Right lobe of liver (tissue), 6 donors: ENCODE data around the gene OLIG2. TPM values are rescaled to one million over a fixed set of nuclear protein-coding genes. Genes with fewer than 3 reads are reported as not detected.

Experiments used
- ATAC-seq, 4 donors: fragments of 200-7000 bp; cut with Tn5 transposase; one replicate each; pipeline ENCODE4 v1.9.1; 2020; ENCODE audit warnings: mild to moderate bottlenecking in 4 of 4, moderate library complexity in 4 of 4
- DNase-seq, 3 donors: peaks; one replicate each; pipeline ENCODE4 v3.0.0-alpha.2; 2020
- H3K27ac ChIP-seq, 3 donors: fragments of 200-600 bp; one replicate each; pipeline ENCODE4 v1.8.0; 2022
- H3K27me3 ChIP-seq, 2 donors: fragments of 200-600 bp; one replicate each; pipeline ENCODE4 v1.8.0; 2022
- H3K36me3 ChIP-seq, 4 donors: fragments of 200-600 bp; sonication (generic) in 1 of 4; one replicate each; pipeline versions ENCODE4 v1.5.1 to v1.8.0; 2017 to 2022; ENCODE audit warnings: control low read depth in 1 of 4
- H3K4me1 ChIP-seq, 4 donors: fragments of 200-600 bp; sonication (generic) in 1 of 4; one replicate each; pipeline versions ENCODE4 v1.5.1 to v1.8.0; 2017 to 2022; ENCODE audit warnings: control low read depth in 1 of 4
- H3K4me3 ChIP-seq, 3 donors: fragments of 200-600 bp; one replicate each; pipeline ENCODE4 v1.8.0; 2022
- H3K9me3 ChIP-seq, 4 donors: fragments of 200-600 bp; sonication (generic) in 1 of 4; one replicate each; pipeline versions ENCODE4 v1.5.1 to v1.8.0; 2017 to 2022; ENCODE audit warnings: control low read depth in 1 of 4
- CTCF ChIP-seq, 4 donors: fragments of 200-600 bp in 3 of 4; fragments of 450-650 bp in 1 of 4; IDR thresholded peaks; one replicate each; pipeline versions ENCODE4 v1.5.1 to v1.8.0; 2016 to 2022; ENCODE audit warnings: antibody characterized with exemption in 4 of 4, mild to moderate bottlenecking in 2 of 4
- POLR2A ChIP-seq: fragments of 450-650 bp; IDR thresholded peaks from one replicate; pipeline ENCODE4 v1.6.1; 2017; ENCODE audit warnings: antibody characterized with exemption, mild to moderate bottlenecking
- WGBS: methylation state at CpG from one replicate; pipeline ENCODE4 v1.1.6; 2018; ENCODE audit warnings: low coverage, low lambda C conversion rate; ENCODE audit not compliant: insufficient coverage; ENCODE audit errors: missing lambda C conversion rate; 5-methylcytosine and 5-hydroxymethylcytosine counted together
- intact Hi-C, 2 donors: fragments of 100-400 bp; cut with DNase I; formaldehyde crosslinking; loops; one replicate each; pipeline versions ENCODE4 v1.11.2 to v1.14.1; 2022
- total RNA-seq, 6 experiments: library from RNA; depleted of rRNA in 2 of 6; stranded (reverse); fragments of >200 nt in 2 of 6; fragmentation: NEBNext Ultra II Directional in 3 of 6; extraction: Animal tissue kit (Norgen Biotek cat#: 25700) in 3 of 6; gene quantifications; one replicate each; pipeline versions ENCODE4 v1.1.0 to v1.2.4, GENCODE V29; 2016 to 2023
- donor health status: DM: no; HTN: yes; CAD: no.
- donor health status: DM: no; HTN: no; CAD: no.
- donor health status: DM: no; HTN: no; CAD: no.
- donor health status: DM: no; HTN: yes; CAD: no.
- donor health status: DM: no; HTN: yes; CAD: no.

OLIG2 gene
- total RNA-seq, 6 experiments from 2014 or later: not detected

DNA sequence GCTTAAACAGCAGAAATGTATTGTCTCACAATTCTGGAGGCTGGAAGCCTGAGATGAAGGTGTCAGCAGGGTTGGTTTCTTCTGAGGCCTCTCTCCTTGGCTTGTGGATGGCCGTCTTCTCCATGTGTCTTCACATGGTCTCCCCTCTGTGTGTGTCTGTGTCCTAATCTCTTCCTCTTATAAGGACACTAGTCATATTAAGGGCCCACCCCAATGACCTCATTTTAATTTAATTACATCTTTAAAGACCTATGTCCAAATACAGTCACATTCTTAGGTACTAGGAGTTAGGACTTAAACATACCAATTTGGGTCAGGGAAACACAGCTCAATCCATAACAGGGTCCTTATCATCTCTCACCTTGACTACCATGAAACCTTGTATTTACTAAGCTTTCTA, 14.8 kb upstream of the OLIG2 start:
- DNase-seq: no peak
- ATAC-seq: no peak
- intact Hi-C loops: no loop called here
- 67% methylated on average over 1 of the region's 1 CpG for WGBS
- no peak overlapping the region for H3K4me3 ChIP-seq
- TF ChIP-seq CTCF (IDR thresholded peaks at IDR 0.05): no peak
- no peak for TF ChIP-seq POLR2A
- H3K4me1 ChIP-seq: no peaks in the 10 kb centered on the region
- no peak overlapping the region for H3K27ac ChIP-seq
- no peaks in the 10 kb centered on the region for H3K36me3 ChIP-seq
- no peaks in the 10 kb centered on the region for H3K9me3 ChIP-seq
- no peaks in the 10 kb centered on the region for H3K27me3 ChIP-seq

GRCh38 chr21:33011462-33011861, 14.3 kb upstream of the OLIG2 start:
- Histone ChIP-seq H3K27ac (no peak overlapping the region), H3K27me3 (no peaks in the 10 kb centered on the region)
- WGBS: 39% methylated on average over 2 of the region's 3 CpGs

DNA sequence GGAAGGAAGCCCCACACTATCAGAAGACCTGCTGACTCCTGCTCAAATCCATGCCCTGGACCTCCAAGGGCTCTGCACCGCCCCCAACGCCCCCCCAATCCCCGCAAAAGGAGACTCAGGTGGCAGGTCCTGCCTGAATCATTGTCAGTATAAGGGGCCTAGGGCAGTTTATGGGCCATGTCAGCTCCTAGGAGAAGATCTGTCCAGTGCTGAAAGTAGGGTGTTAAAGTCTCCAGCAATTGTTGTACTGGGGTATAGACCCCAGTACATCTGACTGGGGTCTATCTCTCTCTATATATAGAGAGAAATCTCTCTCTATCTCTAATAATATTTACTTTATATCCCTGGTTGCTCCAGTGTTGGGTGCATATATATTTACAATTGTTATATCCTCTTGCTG, 12.1 kb upstream of the OLIG2 start:
- no peak for DNase-seq
- ATAC-seq: no peak
- TF ChIP-seq CTCF (IDR thresholded peaks at IDR 0.05) (no peak), POLR2A (no peak)
- Histone ChIP-seq H3K4me3 (no peak overlapping the region), H3K9me3 (no peaks in the 10 kb centered on the region), H3K4me1 (no peaks in the 10 kb centered on the region), H3K27me3 (no peaks in the 10 kb centered on the region), H3K27ac (no peak overlapping the region), H3K36me3 (no peaks in the 10 kb centered on the region)
- intact Hi-C loops: no loop called here
- 70% methylated on average over 3 of the region's 3 CpGs for WGBS

More at GRCh38 chr21:33011462-33011861, 14.3 kb upstream of the OLIG2 start:
- no peak for TF ChIP-seq CTCF (IDR thresholded peaks at IDR 0.05)
- TF ChIP-seq POLR2A: no peak
- peak in 3 of 4 donors; percentile 30 to 97 (median 55) for ATAC-seq
- no peak for DNase-seq
- Histone ChIP-seq H3K36me3 (no peaks in the 10 kb centered on the region), H3K4me1 (no peaks in the 10 kb centered on the region), H3K4me3 (no peak overlapping the region), H3K9me3 (no peaks in the 10 kb centered on the region)
- intact Hi-C loops: no loop called here

GRCh38 chr21:33014331-33014730, 11.4 kb upstream of the OLIG2 start:
- ATAC-seq: no peak
- Histone ChIP-seq H3K4me1 (no peaks in the 10 kb centered on the region), H3K27me3 (no peaks in the 10 kb centered on the region), H3K36me3 (no peaks in the 10 kb centered on the region), H3K9me3 (no peaks in the 10 kb centered on the region), H3K4me3 (no peak overlapping the region), H3K27ac (no peak overlapping the region)
- DNase-seq: no peak
- WGBS: 62% methylated on average over 2 of the region's 2 CpGs
- no peak for TF ChIP-seq POLR2A
- no peak for TF ChIP-seq CTCF (IDR thresholded peaks at IDR 0.05)
- intact Hi-C loops: no loop called here

- H3K27me3 ChIP-seq: no peaks in the 10 kb centered on the region
- 41% methylated on average over 4 of the region's 4 CpGs for WGBS
- no peak for DNase-seq
These were observed 10.6 kb upstream of the OLIG2 start for GRCh38 chr21:33015096-33015495.

More at GRCh38 chr21:33015096-33015495, 10.6 kb upstream of the OLIG2 start:
- TF ChIP-seq CTCF (IDR thresholded peaks at IDR 0.05) (no peak), POLR2A (no peak)
- no peaks in the 10 kb centered on the region for H3K9me3 ChIP-seq
- H3K4me3 ChIP-seq: no peak overlapping the region
- no peaks in the 10 kb centered on the region for H3K36me3 ChIP-seq
- ATAC-seq: no peak
- intact Hi-C loops: no loop called here
- peaks cover 0 to 4% (median 0%) of the 10 kb centered on the region in 4 donors for H3K4me1 ChIP-seq
- no peak overlapping the region for H3K27ac ChIP-seq
